ENCODE measurements around the gene AKT1S1. TPM values are rescaled to one million over a fixed set of nuclear protein-coding genes. Genes with fewer than 3 reads are reported as not detected.

AKT1S1 gene
- total RNA-seq, 2 experiments from 2014 or later = 7.3 to 19.8 TPM

GRCh38 chr19:49872245-49873128, 4.7 kb downstream of the AKT1S1 start:
- no peak for DNase-seq (ENCODE audit: low spot score)
- CTCF ChIA-PET (ENCODE audit: unreplicated experiment) = no interaction called here
- H3K9me3 ChIP-seq (ENCODE audit: low read length) = no peaks in the 10 kb centered on the region
- POLR2A ChIA-PET = interaction anchor here (0.5 to 0.7 kb wide), 2 partner anchors 56 to 777 kb away, joined by 4 read pairs; no protein-coding TSS in a partner anchor
- H3K36me3 ChIP-seq (ENCODE audit: insufficient read depth, low read length) = peaks cover 11% of the 10 kb centered on the region; the same call in 1 of the 2 replicates
- no peak overlapping the region for H3K4me3 ChIP-seq (ENCODE audit: low read depth, low read length, poor library complexity, severe bottlenecking)
- H3K4me1 ChIP-seq (ENCODE audit: insufficient read depth, low read length, poor library complexity, severe bottlenecking) = peaks cover 43% of the 10 kb centered on the region
- intact Hi-C loops (cut with micrococcal nuclease; ENCODE audit: unreplicated experiment) = no loop called here
- H3K9me2 ChIP-seq (ENCODE audit: insufficient read depth, low read length) = no peaks in the 10 kb centered on the region
- no TSS peak for BruUV-seq (replicated peaks)
- H3K27ac ChIP-seq (ENCODE audit: low read depth, low read length, poor library complexity, severe bottlenecking) = no peak overlapping the region
- no peaks in the 10 kb centered on the region for H4K20me1 ChIP-seq (ENCODE audit: insufficient read depth, low read length)
- peaks cover 13% of the 10 kb centered on the region; the same call in 1 of the 2 replicates for H3K79me2 ChIP-seq (ENCODE audit: insufficient read depth, low read depth, low read length)
- H3K4me2 ChIP-seq (ENCODE audit: low read length) = no peak overlapping the region
- H2AFZ ChIP-seq (ENCODE audit: low read length) = no peak overlapping the region
- no peak for TF ChIP-seq EZH2phosphoT487 (IDR thresholded peaks at IDR 0.05; ENCODE audit: borderline replicate concordance, low read depth, low read length)
- TF ChIP-seq CTCF (conservative IDR thresholded peaks at IDR 0.05; ENCODE audit: low read length) = no peak

- Histone ChIP-seq H3K4me3 (ENCODE audit: low read depth, low read length, poor library complexity, severe bottlenecking) (no peak overlapping the region), H2AFZ (ENCODE audit: low read length) (no peak overlapping the region), H3K27ac (ENCODE audit: low read depth, low read length, poor library complexity, severe bottlenecking) (no peak overlapping the region), H3K4me1 (ENCODE audit: insufficient read depth, low read length, poor library complexity, severe bottlenecking) (peaks cover 45% of the 10 kb centered on the region), H3K36me3 (ENCODE audit: insufficient read depth, low read length) (peaks cover 11% of the 10 kb centered on the region; the same call in 1 of the 2 replicates), H3K4me2 (ENCODE audit: low read length) (no peak overlapping the region), H3K9me2 (ENCODE audit: insufficient read depth, low read length) (no peaks in the 10 kb centered on the region), H3K79me2 (ENCODE audit: insufficient read depth, low read depth, low read length) (peaks cover 17% of the 10 kb centered on the region; the same call in 1 of the 2 replicates), H4K20me1 (ENCODE audit: insufficient read depth, low read length) (no peaks in the 10 kb centered on the region), H3K9me3 (ENCODE audit: low read length) (no peaks in the 10 kb centered on the region)
- no TSS peak for BruUV-seq (replicated peaks)
- ChIA-PET CTCF (ENCODE audit: unreplicated experiment) (no interaction called here), POLR2A (no interaction called here)
- no peak for DNase-seq (ENCODE audit: low spot score)
- TF ChIP-seq CTCF (conservative IDR thresholded peaks at IDR 0.05; ENCODE audit: low read length) (no peak), EZH2phosphoT487 (IDR thresholded peaks at IDR 0.05; ENCODE audit: borderline replicate concordance, low read depth, low read length) (no peak)
- intact Hi-C loops (cut with micrococcal nuclease; ENCODE audit: unreplicated experiment) = no loop called here
These were observed 5.7 kb downstream of the AKT1S1 start for GRCh38 chr19:49871349-49871985.
